MCF 10A (cell line): ENCODE measurements around the gene UNCX. TPM values are rescaled to one million over a fixed set of nuclear protein-coding genes. Genes with fewer than 3 reads are reported as not detected.

Experiments
- Bru-seq: library from RNA; stranded (reverse); fragments of 400-500 nt; gene quantifications from one replicate; lab custom pipeline; 2021; lab: Mats Ljungman, UMichigan
- BruChase-seq, 2 experiments: library from RNA; stranded (reverse); fragments of 400-500 nt; gene quantifications; one replicate each; lab custom pipeline; 2021; lab: Mats Ljungman, UMichigan
- BruUV-seq: library from RNA; stranded (reverse); fragments of 400-500 nt; replicated peaks from 2 replicates; lab custom pipeline; 2021; lab: Mats Ljungman, UMichigan
- CTCF ChIA-PET: fragments of 300-600 bp; sonication (Branson Sonifier 250); formaldehyde crosslinking; extraction: SDS; loops from one replicate; lab custom pipeline; 2021; ENCODE audit warnings: antibody characterized with exemption, inconsistent platforms; lab: Yijun Ruan, JAX
- POLR2A ChIA-PET: fragments of 300-600, 350-650 bp; sonication (Branson Sonifier 250); formaldehyde crosslinking; extraction: SDS; loops from one replicate; lab custom pipeline; 2020; ENCODE audit warnings: antibody characterized with exemption, inconsistent platforms; lab: Yijun Ruan, JAX
- DNase-seq: peaks from one replicate; pipeline ENCODE4 v3.0.0-alpha.2; 2018; ENCODE audit not compliant: unreplicated experiment
- H3K27ac Mint-ChIP-seq: one replicate; pipeline ENCODE4 v1.8.0; 2022; ENCODE audit warnings: mild to moderate bottlenecking, low read depth, mixed read lengths; ENCODE audit not compliant: unreplicated experiment
- H3K27me3 Mint-ChIP-seq: one replicate; pipeline ENCODE4 v1.8.0; 2022; ENCODE audit warnings: mixed read lengths; ENCODE audit not compliant: insufficient read depth, unreplicated experiment
- H3K36me3 Mint-ChIP-seq: one replicate; pipeline ENCODE4 v1.8.0; 2022; ENCODE audit warnings: mild to moderate bottlenecking, moderate library complexity, mixed read lengths; ENCODE audit not compliant: insufficient read depth, unreplicated experiment
- H3K4me1 Mint-ChIP-seq: one replicate; pipeline ENCODE4 v1.8.0; 2022; ENCODE audit warnings: mixed read lengths; ENCODE audit not compliant: insufficient read depth, unreplicated experiment
- H3K4me3 Mint-ChIP-seq: one replicate; pipeline ENCODE4 v1.8.0; 2022; ENCODE audit warnings: mild to moderate bottlenecking, moderate library complexity, mixed read lengths; ENCODE audit not compliant: unreplicated experiment
- H3K9me3 Mint-ChIP-seq: one replicate; pipeline ENCODE4 v1.8.0; 2022; ENCODE audit warnings: mixed read lengths; ENCODE audit not compliant: unreplicated experiment
- intact Hi-C: fragments of 100-400 bp; cut with micrococcal nuclease; formaldehyde crosslinking; loops from 2 replicates; pipeline ENCODE4 v1.14.1; 2022
- long read RNA-seq: library from polyadenylated mRNA; stranded (forward); transcript quantifications from one replicate; pipeline ENCODE4 v2.0.0, GENCODE V29; 2022
- total RNA-seq: library from RNA; stranded (reverse); gene quantifications from 2 replicates; pipeline ENCODE4 v1.2.3, GENCODE V29; 2022
- TF ChIP-seq, protein P1 (sequence below): fragments of 200-600 bp; IDR thresholded peaks from one replicate; pipeline ENCODE4 v1.8.0; 2022; ENCODE audit warnings: antibody characterized with exemption, mild to moderate bottlenecking; ENCODE audit not compliant: unreplicated experiment

UNCX gene
- total RNA-seq (not detected in 2 replicates), Bru-seq, nascent RNA (not detected), BruChase-seq, experiment 1, labeled RNA remaining after a 6-hour chase (not detected), BruChase-seq, experiment 2, labeled RNA remaining after a 2-hour chase (not detected)
- long read RNA-seq, result 0 reads

DNA sequence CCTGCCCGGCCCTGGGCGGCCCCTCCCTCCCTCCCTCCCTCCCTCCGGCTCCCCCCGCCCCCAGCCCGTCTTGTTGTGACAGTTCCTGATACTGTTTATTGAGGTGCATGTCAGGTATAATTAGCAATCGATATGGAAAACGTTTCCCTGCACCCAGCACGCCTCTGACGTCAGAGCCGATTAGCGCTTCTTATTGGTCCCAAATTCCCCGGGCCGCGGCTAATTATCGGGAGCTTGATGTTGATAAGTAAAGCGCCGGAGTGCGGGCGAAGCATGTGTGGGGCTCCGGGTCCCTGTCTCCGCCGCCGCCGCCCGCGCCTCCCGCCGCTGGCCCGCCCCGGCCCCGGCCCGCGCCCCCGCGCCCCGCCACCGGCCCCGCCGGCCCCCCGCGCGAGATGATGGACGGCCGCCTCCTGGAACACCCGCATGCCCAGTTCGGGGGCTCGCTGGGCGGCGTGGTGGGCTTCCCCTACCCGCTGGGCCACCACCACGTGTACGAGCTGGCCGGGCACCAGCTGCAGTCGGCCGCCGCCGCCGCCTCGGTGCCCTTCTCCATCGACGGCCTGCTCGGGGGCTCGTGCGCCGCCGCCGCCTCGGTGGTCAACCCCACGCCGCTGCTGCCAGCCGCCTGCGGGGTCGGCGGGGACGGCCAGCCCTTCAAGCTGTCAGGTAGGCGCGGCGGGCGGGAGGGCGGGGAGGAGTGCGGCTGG, at the start of gene UNCX:
UNCX (plus strand) TSS at position 250 of the 710 bp plus-strand sequence; CDS start at position 396, 146 bp downstream.
- no peaks in the 10 kb centered on the region for H3K36me3 Mint-ChIP-seq
- H3K27me3 Mint-ChIP-seq, result peaks cover 67% of the 10 kb centered on the region
- no TSS peak for BruUV-seq
- intact Hi-C loops, result no loop called here
- ChIA-PET CTCF (no interaction called here), POLR2A (no interaction called here)
- no peak for DNase-seq
- TF ChIP-seq, protein P1, sequence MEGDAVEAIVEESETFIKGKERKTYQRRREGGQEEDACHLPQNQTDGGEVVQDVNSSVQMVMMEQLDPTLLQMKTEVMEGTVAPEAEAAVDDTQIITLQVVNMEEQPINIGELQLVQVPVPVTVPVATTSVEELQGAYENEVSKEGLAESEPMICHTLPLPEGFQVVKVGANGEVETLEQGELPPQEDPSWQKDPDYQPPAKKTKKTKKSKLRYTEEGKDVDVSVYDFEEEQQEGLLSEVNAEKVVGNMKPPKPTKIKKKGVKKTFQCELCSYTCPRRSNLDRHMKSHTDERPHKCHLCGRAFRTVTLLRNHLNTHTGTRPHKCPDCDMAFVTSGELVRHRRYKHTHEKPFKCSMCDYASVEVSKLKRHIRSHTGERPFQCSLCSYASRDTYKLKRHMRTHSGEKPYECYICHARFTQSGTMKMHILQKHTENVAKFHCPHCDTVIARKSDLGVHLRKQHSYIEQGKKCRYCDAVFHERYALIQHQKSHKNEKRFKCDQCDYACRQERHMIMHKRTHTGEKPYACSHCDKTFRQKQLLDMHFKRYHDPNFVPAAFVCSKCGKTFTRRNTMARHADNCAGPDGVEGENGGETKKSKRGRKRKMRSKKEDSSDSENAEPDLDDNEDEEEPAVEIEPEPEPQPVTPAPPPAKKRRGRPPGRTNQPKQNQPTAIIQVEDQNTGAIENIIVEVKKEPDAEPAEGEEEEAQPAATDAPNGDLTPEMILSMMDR, result no peak
- no peak within 1 kb of the TSS for H3K27ac Mint-ChIP-seq
- no peaks in the 10 kb centered on the region for H3K9me3 Mint-ChIP-seq
- H3K4me1 Mint-ChIP-seq, result no peaks in the 10 kb centered on the region
- no peak within 1 kb of the TSS for H3K4me3 Mint-ChIP-seq

DNA sequence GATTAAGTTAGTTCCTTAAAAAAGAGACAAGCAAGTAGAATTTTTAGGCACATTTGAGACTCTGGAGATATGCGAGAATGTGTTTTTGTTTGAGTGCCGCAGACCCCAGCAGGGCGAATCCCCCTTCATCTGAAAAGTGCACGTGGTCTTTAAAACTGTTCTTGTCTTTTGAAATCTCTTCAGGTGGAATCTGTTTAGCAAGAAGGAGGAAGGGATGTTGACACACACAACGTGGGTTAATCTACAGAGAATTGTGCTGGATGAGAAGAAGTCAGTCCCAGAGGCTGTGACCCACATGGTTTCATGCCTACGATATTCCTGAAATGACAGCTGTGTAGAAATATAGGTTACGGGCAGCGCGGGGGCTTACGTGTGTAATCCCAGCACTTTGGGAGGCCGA, 45.5 kb upstream of the UNCX start:
- CTCF ChIA-PET, result interaction anchor here (1.2 kb wide), 1 partner anchor 11 kb away, joined by 3 read pairs; no protein-coding TSS in a partner anchor

DNA sequence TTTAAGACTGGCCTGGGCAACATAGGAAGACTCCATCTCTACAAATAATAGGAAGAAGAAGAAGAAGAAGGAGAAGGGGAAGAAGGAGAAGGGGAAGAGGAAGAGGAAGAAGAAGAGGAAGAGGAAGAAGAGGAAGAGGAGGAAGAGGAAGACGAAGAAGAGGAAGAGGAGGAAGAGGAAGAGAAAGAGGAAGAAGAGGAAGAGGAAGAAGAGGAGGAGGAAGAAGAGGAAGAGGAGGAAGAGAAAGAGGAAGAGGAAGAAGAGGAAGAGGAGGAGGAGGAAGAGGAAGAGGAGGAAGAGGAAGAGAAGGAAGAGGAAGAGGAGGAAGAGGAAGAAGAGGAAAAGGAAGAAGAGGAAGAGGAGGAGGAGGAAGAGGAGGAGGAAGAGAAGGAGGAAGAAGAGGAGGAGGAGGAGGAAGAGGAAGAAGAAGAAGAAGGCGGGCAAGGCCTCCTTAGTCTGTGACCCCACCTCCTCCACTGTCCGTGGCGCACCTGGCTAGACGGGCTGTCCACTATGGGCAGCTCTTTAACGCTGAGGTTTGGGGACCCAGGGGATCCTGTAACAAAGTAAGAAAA, 43.9 kb upstream of the UNCX start:
- H3K4me1 Mint-ChIP-seq, result no peaks in the 10 kb centered on the region
- peaks cover 54% of the 10 kb centered on the region for H3K27me3 Mint-ChIP-seq
- H3K4me3 Mint-ChIP-seq, result no peak overlapping the region
- TF ChIP-seq, protein P1, result no peak
- no peak overlapping the region for H3K27ac Mint-ChIP-seq
- ChIA-PET CTCF (interaction anchor here (0.6 to 1.1 kb wide), 2 partner anchors 9 to 13 kb away, joined by 3 read pairs; no protein-coding TSS in a partner anchor), POLR2A (no interaction called here)
- intact Hi-C loops, result no loop called here
- no peaks in the 10 kb centered on the region for H3K9me3 Mint-ChIP-seq
- no TSS peak for BruUV-seq
- DNase-seq, result no peak
- H3K36me3 Mint-ChIP-seq, result no peaks in the 10 kb centered on the region

More for the DNA sequence above, 45.5 kb upstream of the UNCX start:
- intact Hi-C loops, result no loop called here
- no TSS peak for BruUV-seq
- POLR2A ChIA-PET, result no interaction called here
- Mint-ChIP-seq H3K4me1 (no peaks in the 10 kb centered on the region), H3K36me3 (no peaks in the 10 kb centered on the region), H3K27ac (no peak overlapping the region), H3K27me3 (peaks cover 54% of the 10 kb centered on the region), H3K9me3 (no peaks in the 10 kb centered on the region), H3K4me3 (no peak overlapping the region)
- no peak for DNase-seq
- TF ChIP-seq, protein P1, result no peak
